GM23248 (cell line): ENCODE results near the gene OCSTAMP.

Experiments used
- EZH2 ChIP-seq: fragments of 200-600 bp; sonication (generic); IDR thresholded peaks from 2 replicates; pipeline ENCODE4 v1.6.1; 2018; ENCODE audit warnings: antibody characterized with exemption, mild to moderate bottlenecking; ENCODE audit not compliant: insufficient read depth, poor library complexity, severe bottlenecking
- EZH2phosphoT487 ChIP-seq: fragments of 200-600 bp; sonication (generic); IDR thresholded peaks from 2 replicates; pipeline ENCODE4 v1.6.1; 2018; ENCODE audit warnings: antibody characterized with exemption, moderate library complexity, mild to moderate bottlenecking, low read depth; ENCODE audit not compliant: insufficient read depth

DNA sequence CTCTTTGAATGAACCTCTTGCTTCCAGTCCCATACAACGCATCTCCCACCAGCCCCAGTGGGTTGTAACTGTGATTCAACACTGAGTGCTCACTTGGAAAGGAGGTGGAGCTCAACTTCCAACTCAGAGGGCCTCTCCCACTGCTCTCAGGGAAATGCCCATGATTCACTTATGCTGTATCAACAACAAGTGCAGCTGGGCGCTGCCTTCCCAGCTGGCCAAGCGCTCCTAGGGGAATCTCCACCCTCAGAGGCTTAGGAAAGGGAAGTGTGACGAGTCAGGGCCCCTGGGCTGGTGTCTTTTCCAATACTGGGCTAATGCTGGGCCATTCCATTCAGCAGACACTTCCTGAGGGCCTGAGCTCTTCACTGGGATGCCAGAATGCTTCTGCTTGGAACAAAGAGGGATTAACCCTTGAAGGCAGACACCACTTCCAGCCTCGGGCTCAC, 8.1 kb upstream of the OCSTAMP start:
- TF ChIP-seq EZH2phosphoT487 (no peak), EZH2 (no peak)
